CD4-positive, alpha-beta T cell treated with Interleukin-17A for 4 hours (primary cell): ENCODE data around the gene CENPP.

ENCODE experiments used
- DNase-seq: peaks from one replicate; pipeline ENCODE4 v3.0.0-alpha.2; 2020; ENCODE audit warnings: mixed read lengths

The CENPP gene

DNA sequence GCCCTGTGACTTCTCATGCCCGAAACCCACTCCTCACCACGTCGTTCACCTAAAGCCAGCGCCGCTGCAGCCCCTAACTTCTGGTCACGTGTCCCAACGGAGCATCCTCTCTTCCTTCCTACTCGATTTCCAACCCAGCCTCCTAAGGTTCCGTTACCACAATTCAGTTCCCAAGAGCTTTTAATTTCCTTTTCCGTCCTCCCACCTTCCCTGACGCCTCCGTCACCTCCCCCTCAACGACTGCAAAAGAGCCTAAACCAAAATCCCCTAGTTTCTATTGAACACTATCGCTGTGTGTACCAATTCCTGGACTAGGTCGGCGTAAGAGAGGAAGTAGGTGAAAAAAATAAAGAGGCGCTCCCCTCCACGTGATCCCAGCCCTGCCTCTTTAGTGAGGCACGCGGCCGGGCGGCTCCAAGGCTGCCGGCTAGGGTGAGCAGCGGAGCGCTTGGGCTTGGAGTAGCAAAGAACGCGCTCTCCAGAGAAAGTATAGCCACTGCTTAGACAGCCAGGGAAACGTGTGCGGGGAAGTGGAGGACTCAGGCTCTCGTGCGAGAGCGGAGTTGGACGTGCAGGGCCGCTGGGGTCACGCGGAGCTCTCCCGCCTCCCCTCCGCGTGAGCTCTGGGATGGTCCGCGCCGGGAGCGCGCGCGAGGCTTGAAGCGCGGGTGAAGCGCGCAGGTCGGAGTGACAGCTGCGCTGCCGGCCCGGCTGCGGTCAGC, at the start of gene CENPP, which contains the start of gene NOL8:
Gene CENPP, plus strand, starts transcription at position 685 of the 722 bp plus-strand sequence.
Gene NOL8, minus strand, starts transcription at position 82 of the 722 bp plus-strand sequence. CDS start 1,189 bp downstream, outside the sequence.
- DNase-seq: peak; percentile 82

GRCh38 chr9:92276331-92277032, 49.3 kb upstream of the CENPP start:
- DNase-seq: peak; percentile 14

DNA sequence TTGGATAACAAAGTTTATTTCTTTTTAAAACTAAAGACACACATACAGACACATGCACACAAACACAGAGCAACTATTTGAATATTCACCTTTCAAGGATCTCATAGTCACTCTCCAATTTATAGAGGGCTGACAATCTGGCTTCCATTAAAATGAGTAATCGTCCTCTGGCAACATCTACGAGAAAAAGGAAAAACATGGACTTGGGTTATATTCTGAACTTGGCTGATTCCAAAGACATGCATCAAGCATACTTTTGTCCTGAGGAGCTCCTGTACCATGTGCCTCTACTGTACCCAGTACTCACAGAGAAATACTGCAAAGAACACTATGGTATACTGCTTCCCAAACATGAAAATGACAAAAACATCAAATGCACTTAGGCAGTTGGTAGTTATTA, 47.6 kb upstream of the CENPP start:
- no peak for DNase-seq

DNA sequence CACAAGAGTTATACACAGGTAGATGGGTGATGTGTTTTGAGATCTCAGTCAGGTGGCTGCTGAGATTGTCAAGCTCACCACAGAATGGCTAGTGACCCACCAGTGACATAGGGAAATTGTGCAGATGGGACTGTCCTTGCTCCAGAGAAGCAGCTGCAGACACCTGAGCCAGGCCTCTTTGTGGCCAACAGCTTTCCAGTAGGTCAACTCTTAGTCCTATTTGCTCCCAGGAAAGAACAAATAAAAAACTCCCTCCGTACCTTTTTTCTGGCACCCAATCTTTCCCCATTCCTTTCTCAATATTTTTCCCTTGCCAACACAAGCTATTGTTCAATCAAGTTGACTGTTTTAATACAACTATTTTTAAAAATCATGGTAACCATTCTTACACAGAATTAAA, 46.5 kb upstream of the CENPP start:
- DNase-seq: no peak

- no peak for DNase-seq
Measured at GRCh38 chr9:92289708-92290390, 35.9 kb upstream of the CENPP start.

- no peak for DNase-seq
Measured at GRCh38 chr9:92290785-92291429, 34.8 kb upstream of the CENPP start.

GRCh38 chr9:92291577-92291976, 34.2 kb upstream of the CENPP start:
- no peak for DNase-seq

GRCh38 chr9:92292338-92293074, 33.2 kb upstream of the CENPP start:
- DNase-seq: no peak

DNA sequence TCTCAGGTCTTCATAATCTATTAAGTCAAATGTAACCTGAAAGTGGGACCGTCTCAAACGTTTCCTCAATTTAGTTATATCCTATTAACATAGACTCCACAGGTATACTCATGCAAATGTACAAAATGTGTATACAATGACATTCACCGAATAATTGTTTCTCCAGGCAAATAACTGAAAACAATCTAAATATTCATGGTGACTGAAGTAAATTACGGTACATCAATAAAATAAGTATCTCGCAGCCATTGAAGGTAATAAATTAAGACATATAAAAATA, 32.7 kb upstream of the CENPP start:
- no peak for DNase-seq

DNA sequence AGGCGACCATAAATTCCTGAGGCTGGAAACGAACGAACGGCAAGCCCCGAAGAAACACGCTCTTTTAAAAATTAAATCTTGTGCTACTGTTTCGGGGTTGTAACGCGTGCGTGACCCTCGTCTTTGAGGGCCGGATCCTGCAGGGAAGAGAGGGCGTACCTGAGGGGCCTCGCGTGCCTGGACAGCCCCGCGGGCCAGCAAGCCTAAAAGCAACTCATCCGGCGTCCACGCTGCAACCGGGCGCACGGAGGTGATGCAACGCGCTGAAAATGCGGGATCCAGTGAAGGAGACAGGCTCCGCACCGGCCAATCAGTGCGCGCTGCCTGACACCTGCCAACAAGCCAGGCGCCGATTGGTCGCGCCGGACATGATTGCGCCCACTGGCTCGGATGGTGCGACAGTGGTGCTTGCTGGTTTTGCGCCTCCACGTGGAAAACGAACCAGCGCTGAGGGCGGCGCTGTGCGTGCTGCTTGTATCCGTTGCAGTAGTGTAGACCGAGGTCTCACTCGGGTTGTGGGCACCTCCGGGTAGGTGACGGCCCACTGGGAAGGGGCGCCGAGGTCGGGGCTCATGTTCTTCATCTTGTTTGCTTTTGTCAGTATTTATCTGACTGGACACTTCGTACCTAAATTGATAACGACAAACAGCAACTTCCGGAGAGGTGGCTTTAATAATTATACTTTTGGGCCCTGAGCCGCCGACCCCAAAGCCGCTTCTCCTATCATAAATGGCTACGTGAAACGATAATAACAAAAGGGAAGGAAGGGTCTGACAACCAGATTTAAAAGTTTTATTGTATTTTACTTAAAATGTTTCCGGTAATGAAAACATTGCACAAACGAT, 32.1 kb upstream of the CENPP start, which contains the start of gene IARS1:
Gene IARS1, minus strand, starts transcription at position 246 of the 845 bp plus-strand sequence. CDS start 4,278 bp downstream, outside the sequence.
- peak; percentile 99 for DNase-seq

- DNase-seq: peak; percentile 15
Measured at GRCh38 chr9:92294297-92294676, 31.5 kb upstream of the CENPP start.

GRCh38 chr9:92295240-92295790, 30.4 kb upstream of the CENPP start:
- DNase-seq: no peak

DNA sequence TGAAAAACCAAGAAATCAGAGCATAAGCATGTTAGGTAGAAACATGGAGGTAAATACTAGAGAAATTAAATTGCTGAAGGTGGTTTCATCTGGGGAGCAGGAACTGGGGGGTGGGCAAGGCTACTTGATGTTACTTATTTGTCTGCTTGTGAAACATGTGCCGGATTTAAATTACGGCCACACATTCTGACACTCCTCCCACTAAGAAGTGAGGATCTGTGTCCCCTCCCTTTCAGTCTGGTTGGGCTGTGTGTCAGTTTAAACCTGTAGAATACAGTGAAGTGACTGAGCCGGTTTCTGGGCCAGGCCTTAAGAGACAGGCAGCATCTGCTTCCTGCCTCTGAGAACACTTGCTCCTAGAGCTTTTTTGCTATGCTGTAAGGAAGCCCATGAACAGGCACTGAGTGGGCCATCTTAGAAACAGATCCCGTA, 29.9 kb upstream of the CENPP start:
- DNase-seq: no peak

DNA sequence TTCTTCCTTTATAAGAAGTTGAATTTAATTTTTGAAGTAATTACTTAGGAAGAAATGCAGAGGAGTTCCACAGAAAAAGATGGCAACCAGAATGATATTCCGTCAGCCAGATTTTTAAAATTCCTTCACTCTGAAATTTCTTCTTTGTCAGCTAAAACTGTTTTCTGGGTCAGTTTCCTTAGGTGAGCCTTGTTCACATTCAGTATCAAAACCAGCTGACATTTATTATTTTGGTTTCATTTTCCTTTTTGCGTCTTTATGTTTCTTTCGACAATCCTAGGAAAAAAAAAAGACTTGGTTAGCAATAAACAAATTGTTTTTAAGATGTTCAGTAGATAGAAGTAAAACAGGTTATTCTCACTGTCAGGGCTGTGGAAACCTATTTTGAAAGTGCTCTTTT, 28.1 kb upstream of the CENPP start:
- DNase-seq: no peak

DNA sequence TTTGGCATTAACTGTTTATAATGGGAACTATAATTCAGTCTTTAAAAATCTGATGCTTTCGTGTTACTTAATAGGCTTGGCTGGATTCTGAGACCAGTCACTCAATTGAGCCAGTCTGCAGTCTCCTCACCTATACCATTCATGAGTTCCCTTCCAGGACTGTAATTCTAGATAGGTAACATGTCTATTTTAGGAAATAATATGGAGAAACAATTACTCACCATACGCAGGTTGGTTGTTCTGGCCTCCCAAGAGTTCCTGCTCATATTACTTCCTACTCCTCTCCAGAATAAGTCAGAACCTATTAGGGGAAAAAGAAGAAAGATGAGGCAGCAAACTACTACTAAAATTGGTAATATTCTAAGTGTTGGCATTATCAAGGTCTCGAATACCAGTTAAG, 27.7 kb upstream of the CENPP start:
- DNase-seq: no peak

- no peak for DNase-seq
Measured at GRCh38 chr9:92299116-92299515, 26.6 kb upstream of the CENPP start.

DNA sequence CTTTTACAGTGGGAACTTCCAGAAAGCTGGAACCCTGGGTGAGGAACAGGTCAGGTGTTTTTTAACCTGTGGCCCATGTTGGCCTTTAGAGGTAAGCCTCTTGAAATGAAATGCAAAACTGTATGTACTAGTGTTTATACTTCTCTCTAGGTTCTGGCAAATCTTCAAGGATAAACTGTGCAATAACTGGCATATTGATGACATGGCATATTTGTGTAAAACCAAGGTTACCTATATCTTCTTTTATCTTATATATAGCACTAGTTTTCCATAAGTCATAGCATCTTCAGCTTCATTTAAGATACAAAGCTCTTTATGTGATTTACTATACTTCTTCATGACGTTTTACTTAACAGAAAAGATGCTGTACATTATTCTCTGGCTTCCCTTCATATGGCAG, 24.8 kb upstream of the CENPP start:
- no peak for DNase-seq

DNA sequence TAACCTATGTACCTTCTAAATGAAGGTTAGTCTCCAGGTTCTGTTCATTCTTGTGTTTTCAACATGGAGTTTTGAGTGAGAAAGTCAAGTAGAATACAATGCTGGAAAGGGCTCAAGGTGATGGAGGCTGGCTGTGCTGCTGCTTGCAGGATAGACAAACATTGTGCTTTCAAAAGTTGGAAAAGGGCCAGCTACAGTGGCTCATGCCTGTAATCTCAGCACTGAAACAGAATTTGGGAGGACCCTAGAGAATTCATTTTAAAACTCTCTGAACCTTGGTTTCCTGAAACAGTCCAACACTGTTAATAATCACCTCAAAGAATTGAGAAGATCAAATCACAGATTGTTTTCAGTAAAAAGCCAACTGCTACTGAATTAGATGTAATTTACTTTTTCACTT, 16.9 kb upstream of the CENPP start:
- no peak for DNase-seq

- no peak for DNase-seq
Measured at GRCh38 chr9:92310562-92310961, 15.2 kb upstream of the CENPP start.

DNA sequence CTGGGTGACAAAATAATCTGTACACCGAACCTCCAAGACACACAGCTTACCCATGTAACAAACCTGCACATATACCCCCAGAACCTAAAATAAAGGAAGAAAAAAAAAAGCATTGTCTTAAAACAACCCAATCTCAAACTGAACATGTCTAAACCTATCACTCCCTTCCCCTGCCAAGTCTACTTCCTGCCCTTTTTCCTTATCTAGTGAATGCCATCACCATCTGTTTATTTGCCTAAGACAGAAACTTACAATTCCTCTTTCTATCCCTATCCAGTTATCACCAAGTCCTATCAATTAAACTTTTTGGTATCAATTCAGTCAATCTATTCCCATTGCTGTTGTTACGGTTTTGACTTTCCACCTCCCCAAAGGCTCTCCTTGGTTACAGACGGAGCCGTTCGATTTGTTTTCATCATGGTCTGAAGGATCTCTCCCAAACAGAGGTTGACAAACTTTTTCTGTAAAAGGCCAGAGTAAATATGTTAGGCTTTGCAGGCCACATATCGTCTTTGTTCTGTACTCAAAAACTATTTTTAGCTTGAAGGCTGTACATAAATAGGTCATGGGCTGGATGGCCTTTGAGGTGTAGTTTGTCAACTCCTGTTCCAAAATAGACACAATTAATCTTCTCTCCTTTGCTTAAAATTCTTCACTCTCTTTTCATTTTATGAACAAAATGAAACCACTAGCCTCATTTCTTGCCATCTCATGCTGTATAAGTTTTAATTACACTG, 12.7 kb upstream of the CENPP start:
- no peak for DNase-seq

DNA sequence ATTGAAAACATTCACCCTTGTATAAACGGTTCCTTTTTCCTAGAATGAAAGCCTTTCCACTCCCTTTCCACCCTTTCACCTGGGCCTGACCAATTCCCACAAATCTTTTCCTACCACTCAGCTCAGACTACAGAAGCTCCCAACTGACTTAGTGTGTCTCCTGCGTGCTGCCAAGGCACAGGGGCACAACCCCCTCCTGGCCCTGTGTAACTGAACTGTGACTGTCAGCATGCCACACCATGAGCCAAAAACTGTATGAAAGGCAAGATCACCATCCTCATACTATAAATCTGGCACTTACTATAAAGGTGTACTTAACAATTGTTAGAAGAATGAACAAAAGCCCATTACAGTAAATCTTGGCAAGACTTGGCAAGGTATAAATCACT, 12.1 kb upstream of the CENPP start:
- no peak for DNase-seq
